Uterus (tissue), 4 donors: Measurements from ENCODE around the gene AHI1. TPM values are rescaled to one million over a fixed set of nuclear protein-coding genes. Genes with fewer than 3 reads are reported as not detected.

Source experiments
- DNase-seq, 2 donors: peaks; one replicate each; pipeline ENCODE4 v3.0.0-alpha.2; 2019 to 2020
- H3K27ac ChIP-seq, 2 donors: fragments of 200-600 bp; sonication (generic); 1 replicate in 1 of 2; 2 replicates in 1 of 2; pipeline ENCODE4 v1.5.1; 2016 to 2018
- H3K27me3 ChIP-seq, 2 donors: fragments of 200-600 bp; sonication (generic); one replicate each; pipeline ENCODE4 v1.5.1; 2018 to 2019; ENCODE audit warnings: control low read depth in 1 of 2
- H3K36me3 ChIP-seq, 2 donors: fragments of 200-600 bp; sonication (generic); one replicate each; pipeline ENCODE4 v1.5.1; 2019; ENCODE audit warnings: control low read depth in 1 of 2
- H3K4me1 ChIP-seq, 2 donors: fragments of 200-600 bp; sonication (generic); one replicate each; pipeline ENCODE4 v1.5.1; 2018 to 2019; ENCODE audit warnings: control low read depth in 1 of 2
- H3K4me3 ChIP-seq, 2 donors: fragments of 200-600 bp; sonication (generic); 1 replicate in 1 of 2; 2 replicates in 1 of 2; pipeline ENCODE4 v1.5.1; 2018 to 2019; ENCODE audit warnings: mild to moderate bottlenecking in 1 of 2
- H3K9me3 ChIP-seq, 2 donors: fragments of 200-600 bp; sonication (generic); one replicate each; pipeline ENCODE4 v1.5.1; 2019; ENCODE audit warnings: control low read depth in 1 of 2
- POLR2A ChIP-seq, 2 donors: fragments of 450-650 bp; IDR thresholded peaks; one replicate each; pipeline ENCODE4 v1.6.1; 2016; ENCODE audit warnings: antibody characterized with exemption in 2 of 2, mild to moderate bottlenecking in 1 of 2, moderate library complexity in 1 of 2
- intact Hi-C: fragments of 100-400 bp; cut with DNase I; formaldehyde crosslinking; loops from one replicate; pipeline ENCODE4 v1.15.1; 2023; ENCODE audit warnings: low total_unique reads
- total RNA-seq, 4 donors: library from RNA; depleted of rRNA in 3 of 4; stranded (reverse); fragments of >200 nt in 3 of 4; gene quantifications; one replicate each; pipeline versions ENCODE4 v1.1.0 to v1.2.4, GENCODE V29; 2014 to 2023
- TF ChIP-seq, protein P1 (sequence below), 4 experiments: fragments of 200-600 bp in 2 of 4; fragments of 450-650 bp in 2 of 4; sonication (generic) in 2 of 4; IDR thresholded peaks; one replicate each; pipeline ENCODE4 v1.5.1; 2016 to 2019; ENCODE audit warnings: antibody characterized with exemption in 4 of 4, mild to moderate bottlenecking in 2 of 4, moderate library complexity in 1 of 4
- donor health status: DM: yes; HTN: yes; CAD: no.

AHI1 gene
- total RNA-seq, 4 donors from 2014 or later: 43.5 to 85.1 (median 47.3) TPM

DNA sequence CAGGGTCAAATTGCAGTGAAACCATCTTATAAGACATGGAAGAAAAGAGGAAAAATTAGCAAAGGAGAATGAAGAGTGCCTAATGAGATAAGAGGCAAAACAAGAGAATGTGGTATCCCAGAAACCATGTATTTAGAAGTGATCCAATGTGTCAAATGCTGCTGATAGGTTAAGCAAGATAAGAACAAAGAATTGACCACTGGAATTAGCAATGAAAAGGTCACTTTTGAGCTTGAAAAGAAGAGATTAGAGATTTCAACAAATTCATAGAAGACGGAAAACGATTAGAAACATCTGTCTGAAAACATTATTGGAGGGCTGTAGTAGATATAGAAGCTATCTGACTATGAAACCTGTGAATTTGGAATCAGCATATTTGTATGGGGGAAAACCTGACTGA is 112.2 kb downstream of the AHI1 start:
- Histone ChIP-seq H3K27ac (no peak overlapping the region), H3K4me3 (no peak overlapping the region), H3K9me3 (no peaks in the 10 kb centered on the region), H3K4me1 (no peaks in the 10 kb centered on the region), H3K36me3 (no peaks in the 10 kb centered on the region), H3K27me3 (no peaks in the 10 kb centered on the region)
- intact Hi-C loops: no loop called here
- TF ChIP-seq POLR2A (IDR thresholded peaks at IDR 0.05): no peak
- TF ChIP-seq, protein P1, sequence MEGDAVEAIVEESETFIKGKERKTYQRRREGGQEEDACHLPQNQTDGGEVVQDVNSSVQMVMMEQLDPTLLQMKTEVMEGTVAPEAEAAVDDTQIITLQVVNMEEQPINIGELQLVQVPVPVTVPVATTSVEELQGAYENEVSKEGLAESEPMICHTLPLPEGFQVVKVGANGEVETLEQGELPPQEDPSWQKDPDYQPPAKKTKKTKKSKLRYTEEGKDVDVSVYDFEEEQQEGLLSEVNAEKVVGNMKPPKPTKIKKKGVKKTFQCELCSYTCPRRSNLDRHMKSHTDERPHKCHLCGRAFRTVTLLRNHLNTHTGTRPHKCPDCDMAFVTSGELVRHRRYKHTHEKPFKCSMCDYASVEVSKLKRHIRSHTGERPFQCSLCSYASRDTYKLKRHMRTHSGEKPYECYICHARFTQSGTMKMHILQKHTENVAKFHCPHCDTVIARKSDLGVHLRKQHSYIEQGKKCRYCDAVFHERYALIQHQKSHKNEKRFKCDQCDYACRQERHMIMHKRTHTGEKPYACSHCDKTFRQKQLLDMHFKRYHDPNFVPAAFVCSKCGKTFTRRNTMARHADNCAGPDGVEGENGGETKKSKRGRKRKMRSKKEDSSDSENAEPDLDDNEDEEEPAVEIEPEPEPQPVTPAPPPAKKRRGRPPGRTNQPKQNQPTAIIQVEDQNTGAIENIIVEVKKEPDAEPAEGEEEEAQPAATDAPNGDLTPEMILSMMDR (IDR thresholded peaks at IDR 0.05): no peak
- no peak for DNase-seq

DNA sequence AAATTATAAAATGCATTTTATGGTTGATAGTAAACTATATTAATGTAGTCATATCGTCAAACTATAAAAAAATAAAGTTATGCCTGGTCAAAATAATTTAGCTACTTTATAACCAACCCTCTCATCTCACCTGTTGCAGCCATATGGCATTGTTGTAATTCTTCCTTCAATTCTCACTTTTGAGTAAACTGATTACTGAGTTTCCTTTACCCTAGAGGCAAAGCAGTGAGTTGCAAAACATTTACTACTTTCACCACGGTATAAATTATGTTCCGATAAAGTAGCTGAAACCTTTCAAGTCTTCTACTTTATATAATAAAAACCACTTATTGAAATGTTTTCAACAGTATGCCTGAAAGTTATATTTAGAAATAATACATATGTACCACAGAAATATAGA is 113.8 kb downstream of the AHI1 start:
- TF ChIP-seq, protein P1 (IDR thresholded peaks at IDR 0.05): no peak
- no peak for TF ChIP-seq POLR2A (IDR thresholded peaks at IDR 0.05)
- Histone ChIP-seq H3K36me3 (no peaks in the 10 kb centered on the region), H3K27me3 (no peaks in the 10 kb centered on the region), H3K4me3 (no peak overlapping the region), H3K4me1 (no peaks in the 10 kb centered on the region), H3K27ac (no peak overlapping the region), H3K9me3 (no peaks in the 10 kb centered on the region)
- intact Hi-C loops: no loop called here
- DNase-seq: no peak

DNA sequence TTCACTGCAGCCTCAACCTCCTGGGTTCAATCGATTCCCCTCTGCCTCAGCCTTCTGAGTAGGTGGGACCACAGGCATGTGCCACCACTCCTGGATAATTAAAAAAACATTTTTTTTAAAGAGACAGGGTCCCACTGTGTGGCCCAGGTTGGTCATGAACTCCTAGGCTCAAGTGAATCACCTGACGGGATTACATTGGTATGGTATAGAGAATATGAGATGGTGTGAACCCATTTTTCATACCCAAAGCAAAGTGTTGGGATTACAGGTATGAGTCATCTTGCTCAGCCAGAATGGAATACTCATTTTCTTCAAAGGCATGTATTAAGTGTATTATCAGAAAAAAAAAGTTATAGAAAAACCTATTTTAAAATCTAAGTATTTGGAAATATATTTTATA is 114.2 kb downstream of the AHI1 start:
- Histone ChIP-seq H3K9me3 (no peaks in the 10 kb centered on the region), H3K4me1 (no peaks in the 10 kb centered on the region), H3K36me3 (no peaks in the 10 kb centered on the region), H3K27me3 (no peaks in the 10 kb centered on the region), H3K4me3 (no peak overlapping the region), H3K27ac (no peak overlapping the region)
- intact Hi-C loops: no loop called here
- no peak for TF ChIP-seq POLR2A (IDR thresholded peaks at IDR 0.05)
- TF ChIP-seq, protein P1 (IDR thresholded peaks at IDR 0.05): no peak
- no peak for DNase-seq

DNA sequence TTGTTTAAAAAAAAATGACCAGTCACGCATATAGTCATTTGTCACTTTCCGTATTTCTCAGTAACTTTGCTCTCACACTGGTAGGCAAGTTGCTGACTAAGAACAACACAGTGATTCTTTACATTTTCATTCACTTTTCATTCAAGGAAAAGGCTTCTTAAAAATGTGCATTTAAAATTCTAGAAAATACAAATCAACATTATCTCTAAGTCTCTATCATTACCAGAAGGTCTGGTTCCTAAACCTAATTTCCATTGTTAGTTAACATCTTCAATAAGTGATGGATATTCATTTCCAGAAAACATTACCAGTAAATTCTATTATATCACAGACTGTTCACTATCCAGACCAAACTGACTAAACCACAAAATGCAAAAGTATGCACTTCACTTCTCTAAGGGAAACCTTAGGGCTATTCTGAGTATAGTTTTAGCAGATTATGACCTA is 115.3 kb downstream of the AHI1 start:
- Histone ChIP-seq H3K4me3 (no peak overlapping the region), H3K9me3 (no peaks in the 10 kb centered on the region), H3K4me1 (no peaks in the 10 kb centered on the region), H3K27me3 (no peaks in the 10 kb centered on the region), H3K36me3 (no peaks in the 10 kb centered on the region), H3K27ac (no peak overlapping the region)
- intact Hi-C loops: no loop called here
- no peak for TF ChIP-seq POLR2A (IDR thresholded peaks at IDR 0.05)
- TF ChIP-seq, protein P1 (IDR thresholded peaks at IDR 0.05): no peak
- DNase-seq: no peak

DNA sequence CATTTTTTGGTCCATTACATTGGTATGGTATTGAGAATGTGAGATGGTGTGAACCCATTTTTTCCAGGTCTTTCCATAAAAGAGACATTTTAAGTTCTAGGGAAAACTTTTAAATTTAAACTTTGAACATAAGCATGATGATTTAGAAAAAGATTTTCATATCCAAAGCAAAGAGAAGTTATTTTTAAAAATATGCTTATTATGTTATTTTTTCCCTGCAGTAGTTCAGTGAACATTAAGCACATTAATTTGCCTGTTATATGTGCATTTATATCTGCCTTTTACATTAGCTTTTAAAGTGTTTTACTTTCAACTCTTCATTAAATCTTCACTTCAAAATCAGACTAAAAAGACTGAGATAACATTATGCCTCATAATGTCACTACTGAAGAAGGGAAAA is 116.7 kb downstream of the AHI1 start:
- Histone ChIP-seq H3K36me3 (no peaks in the 10 kb centered on the region), H3K27ac (no peak overlapping the region), H3K27me3 (no peaks in the 10 kb centered on the region), H3K4me1 (no peaks in the 10 kb centered on the region), H3K4me3 (no peak overlapping the region), H3K9me3 (no peaks in the 10 kb centered on the region)
- intact Hi-C loops: no loop called here
- TF ChIP-seq, protein P1 (IDR thresholded peaks at IDR 0.05): no peak
- no peak for TF ChIP-seq POLR2A (IDR thresholded peaks at IDR 0.05)
- DNase-seq: no peak
